HG03045 (cell line): Measurements from ENCODE around the gene CPA2.
"Not testable (repeated sequence)": the region's sequence is repeated elsewhere in the genome, so short reads cannot be mapped to it uniquely, and the experiment has no call there.

Experiments
- ATAC-seq: cut with Tn5 transposase; IDR thresholded peaks from one replicate; pipeline ENCODE4 v1.9.1; 2021; ENCODE audit warnings: mild to moderate bottlenecking, moderate library complexity; ENCODE audit not compliant: unreplicated experiment

The CPA2 gene

DNA sequence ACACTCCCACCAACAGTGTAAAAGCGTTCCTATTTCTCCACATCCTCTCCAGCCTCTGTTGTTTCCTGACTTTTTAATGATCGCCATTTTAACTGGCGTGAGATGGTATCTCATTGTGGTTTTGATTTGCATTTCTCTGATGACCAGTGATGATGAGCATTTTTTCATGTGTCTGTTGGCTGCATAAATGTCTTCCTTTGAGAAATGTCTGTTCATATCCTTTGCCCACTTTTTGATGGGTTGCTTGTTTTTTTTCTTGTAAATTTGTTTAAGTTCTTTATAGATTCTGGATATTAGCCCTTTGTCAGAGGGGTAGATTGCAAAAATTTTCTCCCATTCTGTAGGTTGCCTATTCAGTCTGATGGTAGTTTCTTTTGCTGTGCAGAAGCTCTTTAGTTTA, 17.0 kb upstream of the CPA2 start:
- ATAC-seq = not testable (repeated sequence)

DNA sequence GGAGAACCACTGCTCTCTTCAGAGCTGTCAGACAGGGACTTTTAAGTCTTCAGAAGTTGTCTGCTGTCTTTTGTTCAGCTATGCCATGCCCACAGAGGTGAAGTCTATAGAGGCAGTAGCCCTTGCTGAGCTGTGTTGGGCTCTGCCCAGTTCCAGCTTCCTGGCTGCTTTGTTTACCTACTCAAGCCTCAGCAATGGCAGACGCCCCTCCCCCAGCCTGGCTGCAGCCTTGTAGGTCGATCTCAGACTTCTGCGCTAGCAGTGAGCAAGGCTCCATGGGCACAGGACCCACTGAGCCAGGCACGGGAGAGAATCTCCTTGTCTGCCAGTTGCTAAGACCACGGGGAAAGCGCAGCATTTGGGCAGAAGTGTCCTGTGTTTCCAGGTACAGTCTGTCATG, 12.1 kb upstream of the CPA2 start:
- ATAC-seq = no peak

GRCh38 chr7:130256704-130257103, 10.0 kb upstream of the CPA2 start:
- ATAC-seq = no peak

DNA sequence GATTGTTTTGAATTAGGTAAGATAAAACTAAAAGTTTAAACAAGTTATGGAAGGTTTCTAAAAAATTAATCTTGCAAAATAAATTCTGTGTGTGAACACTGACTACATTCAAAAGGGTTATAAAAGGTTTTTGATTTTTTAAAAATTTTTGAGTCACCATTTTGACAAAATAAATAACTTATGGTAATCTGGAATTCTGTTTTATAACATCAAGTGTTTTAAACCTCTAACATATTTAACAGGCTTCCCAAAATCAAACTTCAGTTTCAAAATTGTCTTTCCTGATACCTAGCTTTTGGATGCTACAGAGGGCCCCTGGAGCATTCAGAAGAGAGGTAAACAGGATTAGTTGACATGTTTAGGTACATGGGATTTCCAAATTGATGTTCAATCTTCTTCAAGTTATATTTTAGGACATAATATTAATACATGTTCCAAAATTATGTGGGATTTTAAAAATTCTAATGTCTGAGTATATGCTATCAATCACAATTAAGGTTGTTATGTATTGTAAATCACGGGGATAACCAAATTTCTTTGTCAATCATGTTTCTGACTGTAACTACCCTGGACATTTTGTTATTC, 8.1 kb upstream of the CPA2 start:
- no peak for ATAC-seq

DNA sequence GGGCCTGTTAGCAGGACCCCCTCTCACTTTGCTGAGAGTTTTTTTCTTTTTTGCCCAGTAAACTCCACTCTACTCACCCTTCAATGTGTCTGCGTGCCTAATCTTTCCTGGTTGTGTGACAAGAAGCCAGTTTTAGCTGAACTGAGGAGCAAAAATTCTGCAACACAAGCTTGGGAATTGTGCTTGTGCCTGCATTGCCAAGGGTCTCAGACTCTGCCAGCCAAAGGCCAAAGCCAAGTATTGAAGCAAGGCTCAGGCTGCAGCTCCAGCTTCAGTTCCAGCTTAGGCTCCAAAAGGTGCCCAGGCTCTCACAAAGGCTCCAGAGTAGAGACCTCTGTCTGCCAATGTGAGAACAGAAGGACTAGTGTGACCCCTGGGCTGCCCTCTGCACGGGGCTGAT, 4.2 kb upstream of the CPA2 start:
- no peak for ATAC-seq

- ATAC-seq = no peak
Observed at GRCh38 chr7:130263130-130263529, 3.5 kb upstream of the CPA2 start.

DNA sequence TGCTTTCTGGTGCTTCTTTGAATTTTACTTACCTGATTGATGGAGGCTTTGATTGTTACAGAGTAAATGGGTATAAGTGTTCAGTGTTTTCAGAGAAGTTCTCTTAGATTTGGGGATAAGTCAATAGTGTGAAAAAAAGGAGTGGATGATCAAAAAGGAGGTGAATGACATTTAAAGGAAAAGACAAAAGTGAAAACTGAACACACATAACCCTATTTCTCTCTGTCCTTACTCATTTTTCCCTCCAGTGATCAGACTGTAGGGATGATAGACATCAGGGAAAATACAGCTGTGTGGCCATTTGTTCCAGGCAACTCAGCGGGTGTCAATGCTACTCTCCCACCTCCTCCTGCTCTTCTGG, 278 bp downstream of the CPA2 start:
- ATAC-seq = no peak

DNA sequence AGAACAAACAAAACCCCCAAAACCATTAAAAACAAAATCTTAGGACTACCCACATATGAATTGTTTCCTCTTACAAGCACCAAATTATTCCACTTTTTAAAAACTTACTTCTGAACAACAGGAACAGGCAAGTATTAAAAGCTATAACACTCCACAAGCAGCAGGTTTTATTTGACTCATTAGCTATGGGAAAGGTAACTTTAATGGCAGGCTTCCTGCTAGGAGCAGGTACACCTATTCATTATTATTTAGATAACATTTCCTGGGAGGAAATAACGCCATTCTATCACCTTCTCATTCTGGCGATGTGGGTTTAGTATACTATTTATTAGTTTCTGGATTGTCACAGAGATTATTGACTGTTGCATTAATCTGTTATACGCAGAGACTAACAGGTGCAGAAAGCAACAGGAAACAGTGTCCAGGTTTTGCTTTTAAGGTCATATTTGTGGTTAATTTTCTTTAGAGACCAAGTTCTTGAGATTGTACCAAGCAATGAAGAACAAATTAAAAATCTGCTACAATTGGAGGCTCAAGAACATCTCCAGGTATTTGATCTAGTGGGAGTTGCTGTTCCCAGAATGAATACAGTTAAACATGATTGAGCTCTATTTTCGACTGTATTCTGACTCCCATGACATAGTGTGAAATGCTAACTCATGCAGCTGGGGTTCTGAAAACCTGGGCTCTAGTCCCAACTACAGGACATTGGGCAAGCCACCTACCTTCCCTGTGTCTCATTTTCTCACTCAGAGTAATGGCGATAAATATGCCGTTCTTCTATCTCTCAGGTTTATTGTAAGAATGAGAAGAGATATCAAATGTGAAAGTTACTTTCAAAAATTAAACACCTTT, 2.0 kb downstream of the CPA2 start:
- no peak for ATAC-seq

GRCh38 chr7:130269318-130269694, 2.6 kb downstream of the CPA2 start:
- no peak for ATAC-seq

DNA sequence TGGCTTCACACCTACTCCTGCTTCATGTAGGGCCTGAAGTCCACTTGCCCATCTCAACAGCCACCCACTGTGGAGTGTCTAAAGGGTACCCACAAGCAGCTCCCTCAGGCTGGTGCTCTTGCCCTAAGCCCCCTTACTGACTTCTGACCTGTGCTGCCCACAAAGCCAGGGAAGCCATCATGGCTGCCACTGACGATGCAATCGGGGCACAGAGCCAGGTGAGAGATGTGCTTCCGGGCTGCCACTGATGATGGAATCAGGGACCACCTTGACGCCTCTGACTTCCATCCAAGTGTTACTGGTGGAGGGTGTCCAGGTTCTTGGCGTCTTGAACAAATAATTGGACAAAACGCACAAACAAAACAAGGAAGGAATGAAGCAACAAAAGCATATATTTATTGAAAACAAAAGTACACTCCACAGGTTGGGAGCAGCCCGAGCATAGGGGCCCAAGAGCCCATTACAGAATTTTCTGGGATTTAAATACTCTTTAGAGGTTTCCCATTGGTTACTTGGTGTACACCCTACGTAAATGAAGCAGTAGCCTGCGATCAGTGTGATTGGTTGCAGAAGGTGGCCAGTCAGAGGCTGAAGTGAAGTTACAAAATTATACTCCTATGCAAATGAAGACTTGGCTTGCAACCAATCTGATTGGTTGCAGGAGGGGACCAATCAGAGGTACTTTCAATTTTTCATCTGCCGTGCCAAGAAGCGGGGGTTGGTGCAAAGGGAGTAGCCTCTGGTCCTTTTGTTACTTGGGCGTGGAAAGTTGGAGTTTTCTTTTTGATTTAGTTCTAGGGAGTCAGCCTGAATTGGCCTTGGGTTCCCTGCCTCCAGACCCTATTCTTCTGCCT, 4.5 kb downstream of the CPA2 start:
- no peak for ATAC-seq

DNA sequence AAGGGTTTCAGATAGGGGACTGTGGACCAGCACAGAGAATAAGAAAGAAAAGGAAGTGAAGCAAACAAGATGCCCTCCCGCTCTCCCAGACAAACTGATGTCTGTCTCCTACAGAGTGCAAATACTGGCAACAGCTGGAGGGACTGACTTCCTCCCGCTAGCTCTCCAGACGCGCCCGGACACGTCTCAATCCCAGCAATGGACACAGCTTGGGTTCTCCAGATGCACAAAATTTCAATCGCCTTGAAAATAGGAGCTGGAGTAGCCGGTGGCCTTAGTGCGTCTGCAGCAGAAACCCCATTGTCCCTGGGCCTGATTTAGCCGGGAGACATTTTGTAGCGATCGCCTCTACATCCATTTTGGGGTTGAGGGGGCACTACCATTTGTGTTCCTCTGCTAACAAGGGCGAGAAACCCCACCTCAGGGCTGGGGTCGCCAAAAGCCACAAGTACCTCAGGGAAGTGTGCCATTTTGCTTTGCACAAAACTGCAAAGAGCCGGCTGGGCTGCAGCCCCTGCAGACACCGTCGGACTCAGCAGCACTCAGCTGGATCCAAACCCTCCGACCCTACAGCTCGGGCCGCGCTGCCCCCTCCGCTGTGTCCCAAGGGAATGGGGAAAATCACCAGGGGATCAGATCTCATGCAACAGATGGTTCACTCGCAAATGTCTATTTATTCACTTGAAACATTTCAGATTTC, 5.9 kb downstream of the CPA2 start:
- no peak for ATAC-seq

DNA sequence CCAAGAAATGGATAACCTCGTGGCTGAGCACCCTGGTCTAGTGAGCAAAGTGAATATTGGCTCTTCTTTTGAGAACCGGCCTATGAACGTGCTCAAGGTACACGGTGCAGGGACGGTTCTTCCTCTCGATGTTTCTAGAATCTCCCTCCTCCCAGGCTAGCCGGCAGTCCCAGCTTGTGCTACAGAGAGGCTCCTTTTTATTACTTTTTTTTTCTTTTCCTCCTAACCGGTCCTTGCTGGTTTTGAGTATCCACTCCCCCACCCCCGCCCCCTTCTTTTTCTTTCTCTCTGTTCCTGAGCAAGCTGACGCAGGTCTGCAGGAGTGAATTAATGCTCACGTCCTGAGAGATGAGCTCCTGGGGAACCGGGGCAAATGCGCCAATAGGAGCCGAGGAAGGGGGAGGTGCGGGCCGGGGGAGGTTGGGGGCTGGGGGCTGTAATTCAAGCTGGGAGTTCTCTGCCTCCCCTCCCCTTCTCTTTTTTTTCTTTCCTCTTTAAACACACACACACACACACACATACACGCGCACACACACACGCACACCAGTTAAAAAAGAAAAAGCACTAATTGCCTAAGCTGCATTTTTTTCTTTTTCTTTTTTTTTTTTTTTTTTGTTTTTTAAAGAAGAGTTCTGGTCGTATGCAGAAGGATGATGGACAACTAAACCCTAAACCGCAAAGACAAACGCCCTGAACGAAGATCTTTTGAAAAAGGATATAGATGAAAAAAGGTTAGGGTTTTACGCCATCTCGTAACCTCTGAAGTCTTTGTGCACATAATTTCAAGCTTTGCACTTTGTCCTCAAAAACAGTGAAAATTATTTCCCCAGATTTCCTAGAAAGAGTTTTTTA, 6.6 kb downstream of the CPA2 start:
- ATAC-seq = no peak

GRCh38 chr7:130273933-130274255, 7.2 kb downstream of the CPA2 start:
- no peak for ATAC-seq

DNA sequence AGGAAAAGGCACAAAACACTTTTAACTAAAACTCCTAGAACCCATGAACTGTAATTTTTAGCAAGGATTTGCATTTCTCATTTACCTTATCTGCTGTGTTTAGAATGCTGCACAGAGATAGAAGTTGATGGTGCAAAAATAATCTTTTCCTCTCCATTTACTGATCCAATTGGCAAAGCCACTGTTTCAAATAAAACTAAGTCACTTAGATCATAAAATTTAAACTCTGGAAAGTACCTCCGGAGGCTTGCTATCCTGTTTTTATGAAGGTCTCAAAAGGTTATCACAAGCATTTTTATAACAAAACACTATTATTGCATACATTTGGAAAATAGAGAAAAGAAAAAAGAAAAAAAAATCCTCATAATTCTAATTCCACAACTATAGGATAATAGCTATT, 7.6 kb downstream of the CPA2 start:
- ATAC-seq = no peak

- no peak for ATAC-seq
Observed at GRCh38 chr7:130274983-130275591, 8.4 kb downstream of the CPA2 start.

- ATAC-seq = no peak
Observed at GRCh38 chr7:130275826-130276297, 9.2 kb downstream of the CPA2 start.

GRCh38 chr7:130276796-130277762, 10.4 kb downstream of the CPA2 start:
- no peak for ATAC-seq

- no peak for ATAC-seq
Observed at GRCh38 chr7:130277763-130278643, 11.3 kb downstream of the CPA2 start.
